Measurements from ENCODE around the gene DPEP2NB. TPM values are rescaled to one million over a fixed set of nuclear protein-coding genes. Genes with fewer than 3 reads are reported as not detected.

The DPEP2NB gene
- total and polyA plus RNA-seq, 4 donors = not detected

- H3K27me3 ChIP-seq (ENCODE audit: control insufficient read depth in 4 of 4, insufficient read depth in 4 of 4, low read length in 3 of 4) = no peaks in the 10 kb centered on the region
- TF ChIP-seq REST (IDR thresholded peaks at IDR 0.05) = no peak
- no peak for TF ChIP-seq ZBTB33 (IDR thresholded peaks at IDR 0.05)
- TF ChIP-seq HNF4A (conservative IDR thresholded peaks at IDR 0.05) = no peak
- peaks cover 0 to under 1% (median under 1%) of the 10 kb centered on the region in 4 donors for H3K4me1 ChIP-seq (ENCODE audit: control insufficient read depth in 4 of 4, insufficient read depth in 4 of 4, low read length in 3 of 4)
- peaks cover 0 to 4% (median 1%) of the 10 kb centered on the region in 4 donors for H3K36me3 ChIP-seq (ENCODE audit: control insufficient read depth in 4 of 4, insufficient read depth in 3 of 4, low read depth in 1 of 4, low read length in 3 of 4)
- no peak overlapping the region for H3K9ac ChIP-seq (ENCODE audit: low read depth in 1 of 2, low read length in 2 of 2)
- WGBS = 91% methylated on average over 2 of the region's 2 CpGs
- no peak overlapping the region for H3K4me3 ChIP-seq (ENCODE audit: low read depth in 1 of 3, low read length in 3 of 3)
- H3K9me3 ChIP-seq (ENCODE audit: control insufficient read depth in 4 of 4, low read length in 3 of 4) = no peaks in the 10 kb centered on the region
- no peak for DNase-seq (ENCODE audit: low spot score)
- H3K27ac ChIP-seq (ENCODE audit: low read depth in 1 of 2, low read length in 2 of 2) = no peak overlapping the region
Observed at GRCh38 chr16:68035227-68035626, 19.5 kb upstream of the DPEP2NB start.

GRCh38 chr16:68033101-68033500, 17.4 kb upstream of the DPEP2NB start:
- H3K9me3 ChIP-seq (ENCODE audit: control insufficient read depth in 4 of 4, low read length in 3 of 4) = no peaks in the 10 kb centered on the region
- no peak overlapping the region for H3K9ac ChIP-seq (ENCODE audit: low read depth in 1 of 2, low read length in 2 of 2)
- no peak for TF ChIP-seq ATF3 (IDR thresholded peaks at IDR 0.05)
- no peak for TF ChIP-seq FOXA1 (IDR thresholded peaks at IDR 0.05)
- TF ChIP-seq FOXA2 (IDR thresholded peaks at IDR 0.05) = no peak
- no peak for TF ChIP-seq REST (IDR thresholded peaks at IDR 0.05)
- no peak for TF ChIP-seq HNF4G (IDR thresholded peaks at IDR 0.05)
- TF ChIP-seq TAF1 (conservative IDR thresholded peaks at IDR 0.05) = no peak
- no peak for TF ChIP-seq JUND (IDR thresholded peaks at IDR 0.05)
- no peak for TF ChIP-seq HNF4A (conservative IDR thresholded peaks at IDR 0.05)
- TF ChIP-seq NR2F2 (IDR thresholded peaks at IDR 0.05) = no peak
- no peak for TF ChIP-seq SP1 (IDR thresholded peaks at IDR 0.05)
- TF ChIP-seq CTCF (IDR thresholded peaks at IDR 0.05; ENCODE audit: low read depth, low read length, missing input control) = no peak
- no peak for TF ChIP-seq RAD21 (IDR thresholded peaks at IDR 0.05)
- no peak for TF ChIP-seq ZBTB33 (IDR thresholded peaks at IDR 0.05)
- no peak for TF ChIP-seq GABPA (IDR thresholded peaks at IDR 0.05 in 1 of 2, conservative IDR thresholded peaks at IDR 0.05 in 1 of 2)
- no peak for TF ChIP-seq YY1 (IDR thresholded peaks at IDR 0.05)
- no peak for TF ChIP-seq EGR1 (IDR thresholded peaks at IDR 0.05; ENCODE audit: low read depth in 2 of 2)
- TF ChIP-seq RXRA (IDR thresholded peaks at IDR 0.05) = no peak
- TF ChIP-seq MAX (IDR thresholded peaks at IDR 0.05) = no peak
- DNase-seq (ENCODE audit: low spot score) = no peak
- H3K4me1 ChIP-seq (ENCODE audit: control insufficient read depth in 4 of 4, insufficient read depth in 4 of 4, low read length in 3 of 4) = no peaks in the 10 kb centered on the region
- H3K27me3 ChIP-seq (ENCODE audit: control insufficient read depth in 4 of 4, insufficient read depth in 4 of 4, low read length in 3 of 4) = no peaks in the 10 kb centered on the region
- 97% methylated on average over 2 of the region's 2 CpGs for WGBS
- H3K4me3 ChIP-seq (ENCODE audit: low read depth in 1 of 3, low read length in 3 of 3) = no peak overlapping the region
- H3K36me3 ChIP-seq (ENCODE audit: control insufficient read depth in 4 of 4, insufficient read depth in 3 of 4, low read depth in 1 of 4, low read length in 3 of 4) = peaks cover 0 to 2% (median under 1%) of the 10 kb centered on the region in 4 donors
- no peak overlapping the region for H3K27ac ChIP-seq (ENCODE audit: low read depth in 1 of 2, low read length in 2 of 2)

Data from liver (tissue), 9 donors.